ENCODE data around the gene GALNS.

The GALNS gene

DNA sequence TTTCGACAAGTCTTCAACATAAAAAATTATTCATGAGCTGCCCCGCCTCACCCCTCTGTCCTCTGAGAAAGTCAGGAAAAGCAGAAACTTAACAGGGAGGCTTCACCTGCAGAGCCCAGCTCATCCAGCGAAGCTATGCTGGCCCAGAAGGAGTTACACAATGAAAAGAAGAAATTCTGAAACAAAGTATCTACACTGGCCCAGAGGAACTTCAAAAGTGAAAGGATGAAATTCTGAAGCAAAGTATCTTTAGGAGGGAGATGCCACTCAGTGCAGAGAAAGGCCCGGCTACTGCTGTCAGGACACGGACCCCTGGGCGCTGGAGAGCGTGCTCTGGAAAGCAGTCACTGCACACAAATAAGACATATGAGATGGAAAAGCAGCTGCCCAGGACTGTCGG is 1.6 kb downstream of the GALNS start:
- DNase-seq = no peak

GRCh38 chr16:88854306-88855111 is 2.2 kb downstream of the GALNS start:
- peak; percentile 64 for DNase-seq

DNA sequence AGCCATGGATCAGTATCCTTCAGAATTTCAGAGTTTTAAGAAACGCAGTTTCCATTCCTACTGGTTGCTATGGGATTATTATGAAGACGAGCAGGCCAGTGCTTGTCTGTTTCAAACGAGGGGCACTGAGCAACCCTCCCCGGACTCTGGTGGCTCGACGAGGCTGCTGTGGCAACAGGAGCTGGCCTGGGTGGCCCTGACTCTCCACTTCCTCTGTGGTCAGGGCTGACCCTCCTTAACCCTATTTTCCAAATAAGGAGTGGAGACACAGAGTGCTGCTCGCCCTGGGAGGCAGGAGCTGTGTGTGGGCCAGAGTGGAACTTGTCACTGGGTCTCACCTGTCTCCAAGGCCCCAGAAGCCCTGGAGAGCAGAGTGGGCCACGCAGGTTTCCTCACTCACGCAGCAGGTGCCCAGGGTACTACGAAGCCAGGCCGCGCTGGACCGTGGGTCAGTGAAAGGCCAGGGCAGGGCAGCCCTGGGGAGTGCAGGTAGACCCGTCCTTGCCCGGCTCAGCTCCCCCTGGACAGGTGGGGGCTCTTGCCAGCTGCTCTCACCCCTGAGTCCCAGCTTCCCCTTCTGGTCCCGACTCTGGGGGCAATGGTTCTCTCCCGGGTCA is 3.3 kb downstream of the GALNS start:
- no peak for DNase-seq

DNA sequence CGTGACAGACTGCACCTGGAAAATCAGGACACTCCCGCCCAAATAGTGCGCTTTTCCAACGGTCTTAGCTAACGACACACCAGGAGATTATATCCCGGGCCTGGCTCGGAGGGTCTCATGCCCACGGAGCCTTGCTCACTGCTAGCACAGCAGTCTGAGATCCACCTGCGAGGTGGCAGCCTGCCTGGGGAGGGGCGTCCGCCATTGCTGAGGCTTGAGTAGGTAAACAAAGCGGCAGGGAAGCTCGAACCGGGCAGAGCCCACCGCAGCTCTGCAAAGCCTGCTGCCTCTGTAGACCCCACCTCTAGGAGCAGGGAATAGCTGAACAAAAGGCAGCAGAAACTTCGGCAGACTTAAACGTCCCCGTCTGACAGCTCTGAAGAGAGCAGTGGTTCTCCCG is 5.1 kb downstream of the GALNS start:
- no peak for DNase-seq

GRCh38 chr16:88850531-88851199 is 6.1 kb downstream of the GALNS start:
- no peak for DNase-seq

- no peak for DNase-seq
Observed at GRCh38 chr16:88848557-88848956, 8.2 kb downstream of the GALNS start.

- no peak for DNase-seq
Observed at GRCh38 chr16:88847654-88848053, 9.1 kb downstream of the GALNS start.

GRCh38 chr16:88846088-88846487 is 10.7 kb downstream of the GALNS start:
- no peak for DNase-seq

GRCh38 chr16:88844419-88845036 is 12.2 kb downstream of the GALNS start:
- DNase-seq = no peak

- DNase-seq = no peak
Observed at GRCh38 chr16:88843256-88843655, 13.5 kb downstream of the GALNS start.

DNA sequence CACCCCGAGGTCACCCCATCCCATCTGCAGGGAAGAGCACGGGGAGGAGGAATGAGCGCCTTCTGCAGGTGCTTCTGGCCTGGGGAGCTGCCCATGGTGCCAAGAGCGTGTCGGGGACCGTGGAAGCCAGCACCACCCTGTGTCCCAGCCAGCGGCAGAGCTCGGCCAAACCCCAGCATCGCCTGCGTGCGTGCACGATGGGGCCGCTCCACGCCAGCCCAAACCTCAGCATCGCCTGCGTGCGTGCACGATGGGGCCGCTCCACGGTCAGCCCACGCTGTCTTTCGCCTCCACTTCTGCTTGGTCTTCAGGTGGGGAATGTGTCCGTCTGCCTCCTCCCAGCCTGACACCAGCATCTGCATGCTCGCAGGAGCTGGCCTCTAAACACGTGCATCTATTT is 13.9 kb downstream of the GALNS start:
- no peak for DNase-seq

DNA sequence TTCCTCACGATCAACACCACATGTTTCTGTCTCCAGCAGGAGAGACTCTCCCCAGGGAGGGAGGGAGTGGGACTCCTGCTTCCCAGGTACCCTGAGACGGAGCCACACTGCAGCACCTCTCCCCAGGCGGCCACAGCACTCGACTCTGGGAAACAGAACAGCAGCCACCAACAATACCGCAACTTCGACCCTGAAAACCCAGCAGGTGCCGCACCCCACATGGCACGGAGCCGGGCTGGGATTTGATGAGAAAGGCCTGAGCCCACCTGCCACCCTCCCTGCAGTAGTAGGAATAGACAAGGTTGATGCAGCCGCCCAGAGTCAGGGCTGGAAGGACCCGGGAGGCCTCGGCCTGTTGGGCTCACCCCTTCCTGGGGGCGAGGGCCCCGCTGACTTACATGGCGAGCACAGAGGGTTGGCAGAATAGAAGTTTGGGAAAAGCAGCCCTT is 14.4 kb downstream of the GALNS start:
- DNase-seq = no peak

DNA sequence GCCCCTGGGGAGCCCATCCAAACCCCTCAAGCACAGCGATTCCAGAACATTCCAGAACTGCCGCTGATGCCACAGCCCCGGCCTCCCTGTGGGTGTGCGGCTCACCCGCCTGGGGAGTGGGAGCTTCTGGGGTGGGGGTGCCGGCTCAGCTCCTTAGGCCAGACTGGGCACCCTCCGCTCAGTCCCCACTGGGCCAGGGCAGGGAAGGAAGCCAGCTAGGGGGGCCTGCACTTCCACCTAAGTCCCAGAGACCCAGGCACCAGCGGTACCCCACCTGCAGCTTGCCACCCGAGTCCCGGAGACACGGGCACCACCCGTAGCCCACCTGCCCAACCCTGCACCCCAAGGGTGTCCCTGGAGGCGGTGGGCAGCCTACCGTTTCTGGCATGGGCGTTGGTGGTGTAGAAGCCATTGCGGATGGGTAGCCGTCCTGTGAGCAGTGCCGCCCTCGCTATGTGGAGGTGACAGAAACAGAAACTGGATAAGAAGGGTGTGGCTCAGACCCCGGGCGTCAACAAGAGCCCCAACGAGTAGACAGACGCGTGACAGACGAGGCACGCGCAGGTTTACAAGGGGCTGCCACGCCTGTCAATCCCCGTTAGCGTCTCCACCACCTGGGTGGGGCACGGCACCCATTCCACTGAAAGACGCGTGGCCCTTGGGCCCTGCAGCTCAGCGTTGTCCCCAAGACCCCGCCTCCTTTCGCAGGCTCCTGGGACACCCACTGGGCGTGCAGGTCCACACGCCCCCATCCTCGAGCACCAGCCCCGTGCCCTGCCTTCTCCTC is 15.0 kb downstream of the GALNS start:
- no peak for DNase-seq

- DNase-seq = no peak
Observed at GRCh38 chr16:88840600-88841215, 16.0 kb downstream of the GALNS start.

GRCh38 chr16:88839745-88840599 is 16.8 kb downstream of the GALNS start:
- no peak for DNase-seq

- DNase-seq = no peak
Observed at GRCh38 chr16:88839026-88839529, 17.7 kb downstream of the GALNS start.

DNA sequence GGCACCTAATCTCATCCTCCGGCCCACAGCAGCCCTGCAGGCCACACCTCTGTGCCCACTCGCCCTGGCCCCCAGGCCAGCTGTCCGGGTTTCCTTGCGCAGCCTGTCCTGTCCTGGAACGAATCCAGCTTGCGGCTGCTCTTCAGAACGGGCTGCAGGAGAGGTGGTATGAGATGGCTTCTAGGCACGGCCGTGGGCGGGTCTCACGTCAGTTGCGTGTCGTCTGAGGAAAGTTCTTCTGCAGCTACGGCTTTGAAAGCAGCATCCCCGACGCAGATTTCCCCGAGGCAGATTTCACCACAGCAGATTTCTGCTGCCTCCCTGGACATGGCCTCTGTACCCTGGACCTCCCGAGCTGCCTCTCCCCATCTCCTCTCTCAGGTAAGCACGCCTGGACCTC is 18.2 kb downstream of the GALNS start:
- no peak for DNase-seq

DNA sequence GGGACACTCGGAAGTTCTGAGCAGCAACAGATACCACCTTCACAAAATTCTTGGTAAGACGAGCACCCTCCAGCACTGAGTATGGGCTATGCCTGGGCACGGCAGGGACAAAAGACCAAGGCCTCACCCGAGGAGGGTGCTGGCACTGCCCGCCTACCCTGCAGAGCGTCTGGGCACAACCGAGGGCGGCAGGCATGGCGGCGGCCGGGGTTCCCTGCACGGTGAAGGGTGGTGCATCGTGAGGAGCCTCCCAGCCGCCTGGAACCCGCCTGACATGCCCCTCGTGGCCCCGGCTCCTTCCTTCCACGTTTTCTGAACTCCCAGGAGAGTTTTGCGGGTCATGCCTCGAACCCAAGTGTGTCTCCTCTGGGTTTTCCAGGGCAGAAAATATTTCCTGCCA is 18.9 kb downstream of the GALNS start:
- no peak for DNase-seq

DNA sequence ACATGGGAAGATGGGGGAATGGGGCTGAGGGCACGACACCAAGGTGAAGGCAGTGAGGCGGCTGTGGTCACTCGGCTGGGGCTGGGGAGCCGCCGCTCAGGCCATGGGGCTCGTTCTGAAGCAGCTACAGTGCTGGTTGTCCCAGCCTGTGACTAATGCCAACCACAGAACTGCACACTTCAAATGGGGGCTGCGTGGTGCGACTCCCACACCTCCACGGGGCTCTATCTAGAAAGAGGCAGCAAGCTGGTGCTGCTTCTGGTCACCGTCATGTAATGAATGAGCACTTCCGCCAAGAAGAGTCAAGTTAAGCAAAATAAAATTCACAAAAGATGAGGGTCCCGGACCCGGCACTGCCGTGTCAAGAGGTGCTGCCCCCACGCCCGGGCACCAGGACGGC is 20.0 kb downstream of the GALNS start:
- DNase-seq = no peak

DNA sequence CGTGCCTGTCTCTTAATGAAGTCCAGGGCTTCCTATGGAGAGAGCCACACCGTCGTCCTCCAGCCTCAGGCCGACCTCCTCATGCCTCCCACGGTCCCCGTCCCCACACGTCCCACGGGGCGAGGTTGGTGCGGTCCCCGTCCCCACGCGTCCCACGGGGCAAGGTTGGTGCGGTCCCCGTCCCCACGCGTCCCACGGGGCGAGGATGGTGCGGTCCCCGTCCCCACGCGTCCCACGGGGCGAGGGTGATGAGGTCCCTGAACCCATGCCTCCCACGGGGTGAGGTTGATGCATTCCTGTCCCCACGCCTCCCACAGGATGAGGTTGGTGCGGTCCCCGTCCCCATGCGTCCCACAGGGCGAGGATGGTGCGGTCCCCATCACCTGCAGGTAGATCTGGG is 20.9 kb downstream of the GALNS start:
- no peak for DNase-seq

DNA sequence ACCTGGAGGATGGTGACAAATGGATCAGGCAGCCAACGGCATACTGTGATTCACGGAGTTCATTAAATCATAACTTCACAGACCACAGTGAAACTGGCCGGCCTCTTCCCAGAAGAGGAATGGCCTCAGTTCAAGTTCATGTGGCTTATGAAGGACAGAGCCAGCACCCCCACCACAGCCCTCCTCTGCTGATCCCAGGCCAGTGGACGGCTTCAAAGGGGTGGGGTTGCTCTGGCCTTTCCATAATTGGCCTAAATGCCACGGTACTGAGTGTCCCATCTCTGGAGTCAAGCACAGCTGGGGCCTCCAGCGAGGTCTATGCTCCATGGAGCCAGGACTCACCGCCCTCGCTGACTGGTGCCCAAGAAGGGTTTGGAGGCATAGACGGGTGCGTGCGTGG is 21.4 kb downstream of the GALNS start:
- no peak for DNase-seq
